ENCODE data around the gene ZNF331. TPM values are rescaled to one million over a fixed set of nuclear protein-coding genes. Genes with fewer than 3 reads are reported as not detected.

The ZNF331 gene
- total RNA-seq, 4 donors from 2014 or later = 31.0 to 52.5 (median 38.2) TPM

DNA sequence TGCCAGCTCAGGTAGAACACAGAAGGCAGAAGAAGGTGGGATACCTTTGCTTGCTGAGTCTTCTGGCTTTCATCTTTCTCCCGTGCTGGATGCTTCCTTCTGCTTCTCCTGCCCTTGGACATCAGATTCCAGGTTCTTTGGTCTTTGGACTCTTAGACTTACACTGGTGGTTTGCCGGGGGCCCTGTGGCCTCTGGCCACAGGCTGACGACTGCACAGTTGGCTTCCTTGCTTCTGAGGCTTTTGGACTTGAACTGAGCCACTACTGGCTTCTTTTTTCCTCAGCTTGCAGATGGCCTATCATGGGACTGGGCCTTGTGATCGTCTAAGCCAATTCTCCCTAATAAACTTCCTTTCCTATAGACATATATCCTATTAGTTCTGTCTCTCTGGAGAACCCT, 19.8 kb upstream of the ZNF331 start:
- 83 to 87% methylated on average over 4 of the region's 4 CpGs for WGBS, 2 donors
- H3K4me1 ChIP-seq = peaks cover 7 to 11% of the 10 kb centered on the region in 2 donors
- no peak overlapping the region for H3K27ac ChIP-seq
- no peaks in the 10 kb centered on the region for H3K36me3 ChIP-seq
- DNase-seq = no peak
- H3K4me3 ChIP-seq (replicated peaks in 1 of 3) = no peak overlapping the region
- H3K9me3 ChIP-seq = no peaks in the 10 kb centered on the region
- H3K27me3 ChIP-seq = no peaks in the 10 kb centered on the region
- intact Hi-C loops (cut with DNase I) = loop anchor here (10.0 kb wide), 1 partner anchor 83 kb away; the partner anchor contains the start of gene ZNF761
- TF ChIP-seq POLR2A (IDR thresholded peaks at IDR 0.05) = no peak
- TF ChIP-seq, protein P1, sequence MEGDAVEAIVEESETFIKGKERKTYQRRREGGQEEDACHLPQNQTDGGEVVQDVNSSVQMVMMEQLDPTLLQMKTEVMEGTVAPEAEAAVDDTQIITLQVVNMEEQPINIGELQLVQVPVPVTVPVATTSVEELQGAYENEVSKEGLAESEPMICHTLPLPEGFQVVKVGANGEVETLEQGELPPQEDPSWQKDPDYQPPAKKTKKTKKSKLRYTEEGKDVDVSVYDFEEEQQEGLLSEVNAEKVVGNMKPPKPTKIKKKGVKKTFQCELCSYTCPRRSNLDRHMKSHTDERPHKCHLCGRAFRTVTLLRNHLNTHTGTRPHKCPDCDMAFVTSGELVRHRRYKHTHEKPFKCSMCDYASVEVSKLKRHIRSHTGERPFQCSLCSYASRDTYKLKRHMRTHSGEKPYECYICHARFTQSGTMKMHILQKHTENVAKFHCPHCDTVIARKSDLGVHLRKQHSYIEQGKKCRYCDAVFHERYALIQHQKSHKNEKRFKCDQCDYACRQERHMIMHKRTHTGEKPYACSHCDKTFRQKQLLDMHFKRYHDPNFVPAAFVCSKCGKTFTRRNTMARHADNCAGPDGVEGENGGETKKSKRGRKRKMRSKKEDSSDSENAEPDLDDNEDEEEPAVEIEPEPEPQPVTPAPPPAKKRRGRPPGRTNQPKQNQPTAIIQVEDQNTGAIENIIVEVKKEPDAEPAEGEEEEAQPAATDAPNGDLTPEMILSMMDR (IDR thresholded peaks at IDR 0.05) = no peak

DNA sequence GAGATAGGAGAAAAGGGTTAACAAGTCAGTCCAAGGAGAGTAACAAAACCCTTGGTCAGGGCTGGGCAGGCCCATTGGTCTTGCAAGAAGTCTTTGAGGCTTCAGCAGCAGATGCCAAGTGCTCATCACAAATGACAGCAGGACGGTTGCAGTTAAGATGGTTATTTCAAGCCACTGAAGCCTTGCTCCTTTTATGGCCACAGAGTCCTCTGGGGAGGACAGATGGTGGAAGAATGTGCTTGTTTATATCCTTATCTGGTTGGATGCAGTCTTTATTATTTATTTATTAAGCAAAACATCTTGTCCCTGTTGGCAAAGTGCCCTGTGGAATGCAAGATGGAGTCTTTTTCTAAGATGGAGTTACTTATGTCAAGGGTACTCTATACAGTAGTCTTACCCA, 19.2 kb upstream of the ZNF331 start:
- Histone ChIP-seq H3K27ac (no peak overlapping the region), H3K27me3 (no peaks in the 10 kb centered on the region), H3K4me3 (replicated peaks in 1 of 3) (no peak overlapping the region), H3K9me3 (no peaks in the 10 kb centered on the region), H3K4me1 (peaks cover 7 to 11% of the 10 kb centered on the region in 2 donors), H3K36me3 (no peaks in the 10 kb centered on the region)
- WGBS, 2 donors = 50 to 59% methylated on average over 1 of the region's 1 CpG
- intact Hi-C loops (cut with DNase I) = loop anchor here (10.0 kb wide), 1 partner anchor 84 kb away; the partner anchor contains the start of gene ZNF761
- TF ChIP-seq, protein P1 (IDR thresholded peaks at IDR 0.05) = no peak
- no peak for TF ChIP-seq POLR2A (IDR thresholded peaks at IDR 0.05)
- DNase-seq = no peak

DNA sequence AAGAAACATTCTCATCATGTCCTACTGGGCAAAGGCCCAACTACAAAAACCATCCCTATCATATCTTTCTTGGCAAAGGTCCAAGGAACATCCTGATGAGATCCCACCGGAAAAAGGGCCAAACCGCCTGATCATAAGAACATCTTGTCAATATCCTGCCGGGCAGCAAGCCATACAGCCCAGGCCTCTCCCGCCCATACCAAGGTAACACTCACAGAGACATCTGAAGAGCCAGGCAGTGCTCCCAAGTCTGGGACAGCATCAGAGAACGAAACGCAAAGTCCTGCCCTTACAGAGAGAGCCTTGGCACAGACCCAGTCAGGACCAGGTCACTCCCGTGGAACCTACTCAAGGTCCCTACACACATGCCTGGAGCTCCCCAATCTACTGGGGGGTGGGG, 18.5 kb upstream of the ZNF331 start:
- no peak overlapping the region for H3K27ac ChIP-seq
- intact Hi-C loops (cut with DNase I) = loop anchor here (10.0 kb wide), 1 partner anchor 85 kb away; the partner anchor contains the start of gene ZNF761
- peaks cover 7 to 11% of the 10 kb centered on the region in 2 donors for H3K4me1 ChIP-seq
- peak in 1 of 2 donors; percentile 10 for DNase-seq
- no peaks in the 10 kb centered on the region for H3K27me3 ChIP-seq
- no peak overlapping the region for H3K4me3 ChIP-seq (replicated peaks in 1 of 3)
- H3K36me3 ChIP-seq = no peaks in the 10 kb centered on the region
- no peaks in the 10 kb centered on the region for H3K9me3 ChIP-seq
- TF ChIP-seq, protein P1 (IDR thresholded peaks at IDR 0.05) = no peak
- no peak for TF ChIP-seq POLR2A (IDR thresholded peaks at IDR 0.05)
- 74 to 88% methylated on average over 7 of the region's 7 CpGs for WGBS, 2 donors

DNA sequence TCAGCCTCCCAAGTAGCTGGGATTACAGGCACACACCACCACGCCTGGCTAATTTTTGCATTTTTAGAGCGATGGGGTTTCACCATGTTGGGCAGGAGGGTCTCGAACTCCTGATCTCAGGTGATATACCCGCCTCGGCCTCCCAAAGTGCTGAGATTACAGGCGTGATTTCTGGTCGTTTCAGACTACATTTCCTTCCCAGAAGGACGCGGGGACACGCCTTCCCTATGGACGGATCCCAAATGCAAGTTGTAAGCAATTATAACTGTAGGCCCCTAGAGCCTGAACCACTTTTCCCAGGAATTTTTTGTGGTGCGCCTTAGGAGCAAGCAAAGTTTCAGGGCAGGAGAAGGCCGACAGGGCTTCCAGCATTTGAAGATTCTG, 17.8 kb upstream of the ZNF331 start:
- intact Hi-C loops (cut with DNase I) = no loop called here
- Histone ChIP-seq H3K4me1 (peaks cover 7 to 11% of the 10 kb centered on the region in 2 donors), H3K27ac (peak overlapping the region; percentile 66 to 81 (median 73)), H3K4me3 (replicated peaks in 1 of 3) (peak overlapping the region in 2 of 3 donors; percentile 11 to 40), H3K9me3 (no peaks in the 10 kb centered on the region), H3K27me3 (no peaks in the 10 kb centered on the region), H3K36me3 (no peaks in the 10 kb centered on the region)
- 65 to 71% methylated on average over 12 to 13 of the region's 13 CpGs for WGBS, 2 donors
- peak in 1 of 2 donors; percentile 8 for DNase-seq
- no peak for TF ChIP-seq POLR2A (IDR thresholded peaks at IDR 0.05)
- TF ChIP-seq, protein P1 (IDR thresholded peaks at IDR 0.05) = no peak

DNA sequence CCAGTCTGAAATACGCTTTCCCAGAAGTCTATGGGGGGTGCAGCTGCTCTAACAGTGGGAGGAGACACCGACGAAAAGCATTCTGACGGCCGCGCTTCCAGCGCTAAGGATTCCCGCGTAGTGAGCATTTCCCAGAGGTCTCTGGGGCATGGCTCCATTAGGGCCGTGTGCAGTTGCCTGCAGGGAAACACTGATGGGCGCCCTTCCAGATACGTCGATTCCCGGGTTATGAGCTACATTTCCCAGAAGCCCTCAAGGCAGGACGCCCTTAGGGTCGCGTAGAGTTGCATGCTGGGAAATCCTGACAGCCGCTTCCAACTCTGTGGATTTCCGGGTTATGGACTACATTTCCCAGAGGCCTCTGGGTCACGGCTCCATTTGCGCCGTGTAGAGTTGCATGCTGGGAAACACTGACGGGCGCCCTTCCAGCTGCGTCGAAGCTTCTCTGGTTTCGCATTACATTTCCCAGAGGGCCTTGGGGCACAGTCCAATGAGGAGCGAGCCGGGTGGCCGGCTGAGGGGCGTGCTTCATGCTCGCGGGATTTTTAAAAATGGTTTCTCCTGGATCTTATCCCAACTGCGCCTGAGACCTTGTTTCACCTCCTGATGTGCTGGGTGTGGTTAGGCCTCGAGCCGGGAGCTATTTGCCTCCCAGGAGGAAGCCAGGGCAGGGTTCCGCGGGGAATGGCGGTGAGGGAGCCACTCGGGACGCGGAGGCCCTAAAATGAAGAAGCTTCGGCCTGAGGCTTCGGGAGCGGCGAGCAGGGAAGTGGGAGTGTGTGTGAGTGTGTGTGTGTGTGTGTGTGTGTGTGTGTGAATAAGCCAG, 17.2 kb upstream of the ZNF331 start:
- H3K27ac ChIP-seq = peak overlapping the region; percentile 66 to 81 (median 73)
- intact Hi-C loops (cut with DNase I) = no loop called here
- no peak for TF ChIP-seq POLR2A (IDR thresholded peaks at IDR 0.05)
- TF ChIP-seq, protein P1 (IDR thresholded peaks at IDR 0.05) = no peak
- no peaks in the 10 kb centered on the region for H3K27me3 ChIP-seq
- H3K9me3 ChIP-seq = no peaks in the 10 kb centered on the region
- 1 to 4% methylated on average over 9 to 45 of the region's 46 CpGs for WGBS, 2 donors
- peaks cover 7 to 11% of the 10 kb centered on the region in 2 donors for H3K4me1 ChIP-seq
- H3K4me3 ChIP-seq (replicated peaks in 1 of 3) = peak overlapping the region; percentile 11 to 60 (median 40)
- H3K36me3 ChIP-seq = no peaks in the 10 kb centered on the region
- DNase-seq = peak; percentile 96 to 98

Data from thyroid gland (tissue), 4 donors.